Transverse colon (tissue), 4 donors: ENCODE results near the gene TTC17. TPM values are rescaled to one million over a fixed set of nuclear protein-coding genes. Genes with fewer than 3 reads are reported as not detected.
A peak's percentile ranks its signal among the peaks of the same experiment; 100 is the strongest.

Source experiments
- DNase-seq: peaks from one replicate; pipeline ENCODE4 v3.0.0-alpha.2; 2019
- H3K27ac ChIP-seq, 4 donors: fragments of 200-600 bp; sonication (generic); 2 replicates each; pipeline ENCODE4 v1.5.1; 2016 to 2018; ENCODE audit warnings: inconsistent platforms in 4 of 4
- H3K27me3 ChIP-seq: fragments of 200-600 bp; sonication (generic); 2 replicates; pipeline ENCODE4 v1.5.1; 2017; ENCODE audit warnings: inconsistent platforms
- H3K36me3 ChIP-seq, 4 donors: fragments of 200-600 bp; sonication (generic); 2 replicates each; pipeline ENCODE4 v1.5.1; 2017 to 2019; ENCODE audit warnings: inconsistent platforms in 4 of 4
- H3K4me1 ChIP-seq, 4 donors: fragments of 200-600 bp; sonication (generic); 2 replicates each; pipeline ENCODE4 v1.5.1; 2017 to 2020; ENCODE audit warnings: inconsistent platforms in 4 of 4
- H3K4me3 ChIP-seq, 4 donors: fragments of 200-600 bp; sonication (generic); 1 replicate in 1 of 4; 2 replicates in 3 of 4; pipeline versions ENCODE4 v1.5.1 to v1.6.1; 2017 to 2019; ENCODE audit warnings: inconsistent platforms in 4 of 4
- H3K9me3 ChIP-seq, 2 donors: fragments of 200-600 bp; sonication (generic); 2 replicates each; pipeline ENCODE4 v1.5.1; 2017 to 2019; ENCODE audit warnings: inconsistent platforms in 2 of 2
- EP300 ChIP-seq: sonication (generic); formaldehyde crosslinking; IDR thresholded peaks from one replicate; pipeline ENCODE4 v1.6.1; 2017; ENCODE audit warnings: antibody characterized with exemption, low read depth
- POLR2A ChIP-seq: fragments of 450-650 bp; IDR thresholded peaks from one replicate; pipeline ENCODE4 v1.6.1; 2016; ENCODE audit warnings: antibody characterized with exemption, mild to moderate bottlenecking, moderate library complexity
- POLR2AphosphoS5 ChIP-seq, 3 donors: sonication (generic); formaldehyde crosslinking; IDR thresholded peaks; one replicate each; pipeline ENCODE4 v1.6.1; 2016; ENCODE audit warnings: antibody characterized with exemption in 3 of 3
- WGBS, 2 donors: methylation state at CpG; one replicate each; pipeline ENCODE4 v1.1.5; 2018; ENCODE audit warnings: low coverage in 1 of 2; 5-methylcytosine and 5-hydroxymethylcytosine counted together
- in situ Hi-C, 4 donors: fragments of 200-750 bp; cut with MboI; loops; one replicate each; pipeline versions ENCODE4 v1.15.0 to v1.15.1; 2017; ENCODE audit warnings: low sequenced_read_pairs in 3 of 4, low pct_ligation_motif_present in 1 of 4, low pct_unique_long_range_greater_than_20kb in 1 of 4
- intact Hi-C: fragments of 100-400 bp; cut with DNase I; formaldehyde crosslinking; loops from one replicate; pipeline ENCODE4 v1.15.1; 2023; ENCODE audit warnings: low total_unique reads
- total RNA-seq, 4 donors: library from RNA; depleted of rRNA; stranded (reverse); fragments of >200 nt; gene quantifications; one replicate each; pipeline ENCODE4 v1.1.0, GENCODE V29; 2016
- TF ChIP-seq, protein P1 (sequence below), 5 experiments: fragments of 200-600 bp in 3 of 5; fragments of 450-650 bp in 2 of 5; sonication (generic) in 3 of 5; IDR thresholded peaks; 1 replicate in 2 of 5; 2 replicates in 3 of 5; pipeline ENCODE4 v1.5.1; 2016 to 2017; ENCODE audit warnings: antibody characterized with exemption in 5 of 5, inconsistent platforms in 3 of 5, mild to moderate bottlenecking in 2 of 5, moderate library complexity in 1 of 5

TTC17 gene
- total RNA-seq, 4 donors from 2014 or later = 78.2 to 428 (median 131) TPM

DNA sequence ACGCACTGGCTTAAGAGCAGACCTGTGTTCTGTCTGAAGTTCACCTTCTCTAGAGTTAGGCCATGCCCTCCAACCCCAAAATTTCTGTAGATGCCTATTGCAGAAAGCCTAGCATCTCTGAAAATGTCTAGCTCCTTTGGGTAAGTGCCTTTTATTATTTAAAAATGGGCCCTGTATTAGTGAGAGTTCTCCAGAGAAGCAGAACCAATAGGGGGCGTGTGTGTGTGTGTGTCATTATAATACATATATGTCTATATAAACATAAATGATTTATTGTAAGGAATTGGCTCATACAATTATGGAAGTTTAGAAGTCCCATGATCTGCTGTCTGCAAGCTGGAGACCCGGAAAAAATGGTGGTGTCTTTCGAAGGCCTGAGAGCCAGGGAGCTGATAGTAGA lies 144.7 kb downstream of the TTC17 start:
- intact Hi-C loops (no loop called here), in situ Hi-C loops (no loop called here)
- WGBS, 2 donors = 58 to 63% methylated on average over 2 to 4 of the region's 4 CpGs
- Histone ChIP-seq H3K4me3 (no peak overlapping the region), H3K27me3 (no peaks in the 10 kb centered on the region), H3K4me1 (peaks cover 0 to 5% (median 2%) of the 10 kb centered on the region in 4 donors), H3K36me3 (no peaks in the 10 kb centered on the region), H3K9me3 (no peaks in the 10 kb centered on the region), H3K27ac (no peak overlapping the region)
- no peak for DNase-seq
- TF ChIP-seq POLR2A (no peak), POLR2AphosphoS5 (IDR thresholded peaks at IDR 0.05) (no peak), EP300 (no peak)
- TF ChIP-seq, protein P1, sequence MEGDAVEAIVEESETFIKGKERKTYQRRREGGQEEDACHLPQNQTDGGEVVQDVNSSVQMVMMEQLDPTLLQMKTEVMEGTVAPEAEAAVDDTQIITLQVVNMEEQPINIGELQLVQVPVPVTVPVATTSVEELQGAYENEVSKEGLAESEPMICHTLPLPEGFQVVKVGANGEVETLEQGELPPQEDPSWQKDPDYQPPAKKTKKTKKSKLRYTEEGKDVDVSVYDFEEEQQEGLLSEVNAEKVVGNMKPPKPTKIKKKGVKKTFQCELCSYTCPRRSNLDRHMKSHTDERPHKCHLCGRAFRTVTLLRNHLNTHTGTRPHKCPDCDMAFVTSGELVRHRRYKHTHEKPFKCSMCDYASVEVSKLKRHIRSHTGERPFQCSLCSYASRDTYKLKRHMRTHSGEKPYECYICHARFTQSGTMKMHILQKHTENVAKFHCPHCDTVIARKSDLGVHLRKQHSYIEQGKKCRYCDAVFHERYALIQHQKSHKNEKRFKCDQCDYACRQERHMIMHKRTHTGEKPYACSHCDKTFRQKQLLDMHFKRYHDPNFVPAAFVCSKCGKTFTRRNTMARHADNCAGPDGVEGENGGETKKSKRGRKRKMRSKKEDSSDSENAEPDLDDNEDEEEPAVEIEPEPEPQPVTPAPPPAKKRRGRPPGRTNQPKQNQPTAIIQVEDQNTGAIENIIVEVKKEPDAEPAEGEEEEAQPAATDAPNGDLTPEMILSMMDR (IDR thresholded peaks at IDR 0.05) = no peak

DNA sequence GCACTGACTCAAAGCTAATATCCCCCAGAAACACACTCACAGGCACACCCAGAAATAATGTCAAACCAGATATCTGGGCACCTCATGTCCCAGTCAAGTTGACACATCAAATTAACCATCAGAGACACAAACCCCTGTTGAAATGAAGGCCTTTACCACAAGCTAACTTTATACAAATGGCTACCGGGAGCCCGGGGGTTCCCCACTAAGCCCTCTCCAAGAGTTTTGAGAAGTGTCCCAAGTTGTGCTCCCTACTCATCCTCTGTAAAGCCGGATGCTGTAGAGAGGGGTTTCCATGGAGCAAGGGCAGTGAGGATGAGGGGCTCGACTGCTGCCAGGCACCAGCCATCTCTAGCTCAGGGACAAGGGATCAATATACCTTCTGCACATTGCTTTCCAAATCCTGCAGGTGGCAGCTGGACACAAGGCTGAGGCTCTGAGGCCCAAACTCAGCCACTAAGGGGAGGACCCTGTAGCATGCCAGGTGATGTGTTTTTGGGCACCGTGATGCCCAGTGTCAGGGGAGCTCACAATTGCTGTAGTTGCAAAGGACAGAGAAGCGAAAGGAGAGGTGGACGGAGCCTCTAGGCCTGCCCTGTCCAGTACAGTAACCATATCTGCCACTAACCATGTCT lies 145.7 kb downstream of the TTC17 start:
- TF ChIP-seq, protein P1 (IDR thresholded peaks at IDR 0.05) = peak in 4 of 5 experiments; percentile 9 to 19 (median 13)
- no peak for TF ChIP-seq POLR2A
- intact Hi-C loops (no loop called here), in situ Hi-C loops (no loop called here)
- Histone ChIP-seq H3K27me3 (no peaks in the 10 kb centered on the region), H3K9me3 (no peaks in the 10 kb centered on the region), H3K36me3 (no peaks in the 10 kb centered on the region), H3K27ac (no peak overlapping the region), H3K4me1 (peaks cover 0 to 14% (median 6%) of the 10 kb centered on the region in 4 donors), H3K4me3 (no peak overlapping the region)
- no peak for DNase-seq
- WGBS, 2 donors = 79 to 90% methylated on average over 2 to 7 of the region's 7 CpGs

- Histone ChIP-seq H3K9me3 (no peaks in the 10 kb centered on the region), H3K4me3 (no peak overlapping the region), H3K36me3 (no peaks in the 10 kb centered on the region), H3K4me1 (peaks cover 0 to 14% (median 6%) of the 10 kb centered on the region in 4 donors), H3K27ac (no peak overlapping the region), H3K27me3 (no peaks in the 10 kb centered on the region)
- in situ Hi-C loops = no loop called here
- DNase-seq = no peak
- TF ChIP-seq EP300 (no peak), POLR2AphosphoS5 (IDR thresholded peaks at IDR 0.05) (no peak), POLR2A (no peak)
- TF ChIP-seq, protein P1 (IDR thresholded peaks at IDR 0.05) = no peak
- intact Hi-C loops = no loop called here
- WGBS, 2 donors = 67 to 76% methylated on average over 1 to 4 of the region's 4 CpGs
These were observed 146.5 kb downstream of the TTC17 start for GRCh38 chr11:43505171-43505570.

- Histone ChIP-seq H3K27me3 (no peaks in the 10 kb centered on the region), H3K4me3 (no peak overlapping the region), H3K9me3 (no peaks in the 10 kb centered on the region), H3K4me1 (peaks cover 0 to 14% (median 6%) of the 10 kb centered on the region in 4 donors), H3K27ac (no peak overlapping the region), H3K36me3 (no peaks in the 10 kb centered on the region)
- intact Hi-C loops = no loop called here
- in situ Hi-C loops = no loop called here
- TF ChIP-seq, protein P1 (IDR thresholded peaks at IDR 0.05) = no peak
- no peak for TF ChIP-seq EP300
- DNase-seq = no peak
- WGBS, 2 donors = 74 to 76% methylated on average over 2 to 5 of the region's 5 CpGs
These were observed 148.5 kb downstream of the TTC17 start for GRCh38 chr11:43507171-43507570.
